ENCODE data around the gene LGALS3.

LGALS3 gene

DNA sequence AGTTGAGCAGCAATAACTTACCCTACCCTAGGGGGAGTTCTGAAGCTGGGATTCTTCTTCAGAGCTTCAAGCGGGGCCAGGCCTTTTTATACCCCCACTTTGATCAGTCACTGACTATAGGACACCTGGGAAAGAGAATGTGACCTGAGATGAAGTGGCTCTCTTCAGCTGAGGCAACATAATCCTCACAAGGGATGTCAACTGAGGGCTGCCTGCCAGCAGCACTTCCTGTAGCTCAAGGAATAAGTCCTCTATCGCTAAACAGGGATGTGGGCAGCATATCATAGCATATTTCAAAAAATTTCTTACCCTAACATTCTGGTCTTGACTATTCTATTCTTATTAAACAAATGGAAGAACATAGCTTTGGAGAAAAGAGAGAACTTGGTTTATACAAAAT is 17.4 kb downstream of the LGALS3 start:
- Histone ChIP-seq H3K4me3 (ENCODE audit: insufficient read depth, low read length, poor library complexity, severe bottlenecking) (no peak overlapping the region), H3K79me2 (ENCODE audit: insufficient read depth, low read length) (no peaks in the 10 kb centered on the region), H3K9ac (ENCODE audit: low read length) (no peak overlapping the region), H3K9me3 (ENCODE audit: insufficient read depth, low read length) (no peaks in the 10 kb centered on the region), H3K27ac (ENCODE audit: low read depth, low read length) (no peak overlapping the region), H2AFZ (ENCODE audit: low read depth, low read length, severe bottlenecking) (no peak overlapping the region), H3K36me3 (ENCODE audit: low read length) (peaks cover 61% of the 10 kb centered on the region), H4K20me1 (ENCODE audit: low read depth, low read length) (no peaks in the 10 kb centered on the region), H3K9me2 (replicated peaks; ENCODE audit: insufficient read depth, low read length) (no peaks in the 10 kb centered on the region), H3K4me2 (ENCODE audit: low read depth, low read length, poor library complexity, severe bottlenecking) (no peak overlapping the region), H3F3A (ENCODE audit: insufficient read depth) (peaks cover 10% of the 10 kb centered on the region; the same call in 1 of the 2 replicates), H3K27me3 (ENCODE audit: low read length) (no peaks in the 10 kb centered on the region)
- no peak for TF ChIP-seq EZH2phosphoT487 (conservative IDR thresholded peaks at IDR 0.05; ENCODE audit: low read length)
- TF ChIP-seq, protein P1, sequence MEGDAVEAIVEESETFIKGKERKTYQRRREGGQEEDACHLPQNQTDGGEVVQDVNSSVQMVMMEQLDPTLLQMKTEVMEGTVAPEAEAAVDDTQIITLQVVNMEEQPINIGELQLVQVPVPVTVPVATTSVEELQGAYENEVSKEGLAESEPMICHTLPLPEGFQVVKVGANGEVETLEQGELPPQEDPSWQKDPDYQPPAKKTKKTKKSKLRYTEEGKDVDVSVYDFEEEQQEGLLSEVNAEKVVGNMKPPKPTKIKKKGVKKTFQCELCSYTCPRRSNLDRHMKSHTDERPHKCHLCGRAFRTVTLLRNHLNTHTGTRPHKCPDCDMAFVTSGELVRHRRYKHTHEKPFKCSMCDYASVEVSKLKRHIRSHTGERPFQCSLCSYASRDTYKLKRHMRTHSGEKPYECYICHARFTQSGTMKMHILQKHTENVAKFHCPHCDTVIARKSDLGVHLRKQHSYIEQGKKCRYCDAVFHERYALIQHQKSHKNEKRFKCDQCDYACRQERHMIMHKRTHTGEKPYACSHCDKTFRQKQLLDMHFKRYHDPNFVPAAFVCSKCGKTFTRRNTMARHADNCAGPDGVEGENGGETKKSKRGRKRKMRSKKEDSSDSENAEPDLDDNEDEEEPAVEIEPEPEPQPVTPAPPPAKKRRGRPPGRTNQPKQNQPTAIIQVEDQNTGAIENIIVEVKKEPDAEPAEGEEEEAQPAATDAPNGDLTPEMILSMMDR (IDR thresholded peaks at IDR 0.05; ENCODE audit: insufficient read depth, low read length, poor library complexity, severe bottlenecking): no peak

- H4K20me1 ChIP-seq (ENCODE audit: low read depth, low read length): no peaks in the 10 kb centered on the region
- H3K36me3 ChIP-seq (ENCODE audit: low read length): peaks cover 66% of the 10 kb centered on the region
- no peak overlapping the region for H3K9ac ChIP-seq (ENCODE audit: low read length)
- H3K9me2 ChIP-seq (replicated peaks; ENCODE audit: insufficient read depth, low read length): no peaks in the 10 kb centered on the region
- no peak overlapping the region for H3K27ac ChIP-seq (ENCODE audit: low read depth, low read length)
- no peak overlapping the region for H3K4me2 ChIP-seq (ENCODE audit: low read depth, low read length, poor library complexity, severe bottlenecking)
- peaks cover 4% of the 10 kb centered on the region; the same call in 1 of the 2 replicates for H3F3A ChIP-seq (ENCODE audit: insufficient read depth)
- H3K27me3 ChIP-seq (ENCODE audit: low read length): no peaks in the 10 kb centered on the region
- no peaks in the 10 kb centered on the region for H3K9me3 ChIP-seq (ENCODE audit: insufficient read depth, low read length)
- no peaks in the 10 kb centered on the region for H3K79me2 ChIP-seq (ENCODE audit: insufficient read depth, low read length)
- H2AFZ ChIP-seq (ENCODE audit: low read depth, low read length, severe bottlenecking): no peak overlapping the region
- no peak overlapping the region for H3K4me3 ChIP-seq (ENCODE audit: insufficient read depth, low read length, poor library complexity, severe bottlenecking)
- no peak for TF ChIP-seq EZH2phosphoT487 (conservative IDR thresholded peaks at IDR 0.05; ENCODE audit: low read length)
- TF ChIP-seq, protein P1 (IDR thresholded peaks at IDR 0.05; ENCODE audit: insufficient read depth, low read length, poor library complexity, severe bottlenecking): no peak
These were observed 22.5 kb downstream of the LGALS3 start for GRCh38 chr14:55151601-55152000.

DNA sequence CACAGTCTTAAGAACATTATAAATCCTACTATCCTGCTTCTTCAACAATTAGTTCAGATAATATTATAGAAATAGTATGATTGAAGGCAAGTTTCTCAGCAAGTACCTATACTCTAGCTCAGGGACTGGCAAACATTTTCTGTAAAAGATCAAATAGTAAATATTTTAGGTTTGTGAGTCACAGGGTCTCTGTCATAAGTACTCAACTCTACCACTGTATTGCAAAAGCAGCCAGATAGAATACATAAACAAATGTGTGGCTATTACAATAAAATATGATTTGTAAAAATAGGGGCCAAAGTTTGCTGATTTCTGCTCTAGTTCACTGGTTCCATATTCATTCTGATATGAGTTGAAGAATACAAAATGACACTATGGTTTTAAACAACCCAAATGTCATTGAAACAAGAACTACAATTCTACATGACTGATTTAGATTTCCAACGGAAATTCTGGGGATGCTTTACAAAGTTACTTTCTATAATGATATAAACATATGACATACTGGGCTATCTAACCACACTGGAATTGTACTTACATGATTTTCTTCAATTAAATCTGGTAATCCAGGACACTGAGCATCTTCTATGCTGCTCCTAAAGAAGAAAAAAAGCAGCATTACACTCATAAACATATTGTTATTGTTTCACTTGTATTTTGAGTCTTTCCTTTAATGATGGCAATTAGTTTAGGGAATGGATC is 23.2 kb downstream of the LGALS3 start:
- Histone ChIP-seq H3K9me3 (ENCODE audit: insufficient read depth, low read length) (no peaks in the 10 kb centered on the region), H3K27ac (ENCODE audit: low read depth, low read length) (no peak overlapping the region), H2AFZ (ENCODE audit: low read depth, low read length, severe bottlenecking) (no peak overlapping the region), H3K4me2 (ENCODE audit: low read depth, low read length, poor library complexity, severe bottlenecking) (no peak overlapping the region), H3K9me2 (replicated peaks; ENCODE audit: insufficient read depth, low read length) (no peaks in the 10 kb centered on the region), H3K79me2 (ENCODE audit: insufficient read depth, low read length) (no peaks in the 10 kb centered on the region), H3K4me3 (ENCODE audit: insufficient read depth, low read length, poor library complexity, severe bottlenecking) (no peak overlapping the region), H3K9ac (ENCODE audit: low read length) (no peak overlapping the region), H3K27me3 (ENCODE audit: low read length) (no peaks in the 10 kb centered on the region), H3F3A (ENCODE audit: insufficient read depth) (peaks cover 4% of the 10 kb centered on the region; the same call in 1 of the 2 replicates), H3K36me3 (ENCODE audit: low read length) (peaks cover 63% of the 10 kb centered on the region), H4K20me1 (ENCODE audit: low read depth, low read length) (no peaks in the 10 kb centered on the region)
- no peak for TF ChIP-seq EZH2phosphoT487 (conservative IDR thresholded peaks at IDR 0.05; ENCODE audit: low read length)
- TF ChIP-seq, protein P1 (IDR thresholded peaks at IDR 0.05; ENCODE audit: insufficient read depth, low read length, poor library complexity, severe bottlenecking): no peak

Measured in SU-DHL-6 (cell line).